Activated CD4-positive, alpha-beta T cell treated with anti-CD3 and anti-CD28 coated beads, Interleukin-2, amount 50 U/mL, for 16 hours (primary cell): ENCODE results near the gene ZNF599.
"Not testable (repeated sequence)": the region's sequence is repeated elsewhere in the genome, so short reads cannot be mapped to it uniquely, and the experiment has no call there.

Experiments
- DNase-seq: peaks from one replicate; pipeline ENCODE4 v3.0.0-alpha.2; 2020

Gene ZNF599

GRCh38 chr19:34772697-34773554 lies at the start of gene ZNF599:
TSS of gene ZNF599 (minus strand) at chr19:34773215. CDS start at chr19:34772841, 374 bp downstream.
- DNase-seq: peak; percentile 92

GRCh38 chr19:34818270-34818669 lies 45.3 kb upstream of the ZNF599 start:
- DNase-seq: no peak

DNA sequence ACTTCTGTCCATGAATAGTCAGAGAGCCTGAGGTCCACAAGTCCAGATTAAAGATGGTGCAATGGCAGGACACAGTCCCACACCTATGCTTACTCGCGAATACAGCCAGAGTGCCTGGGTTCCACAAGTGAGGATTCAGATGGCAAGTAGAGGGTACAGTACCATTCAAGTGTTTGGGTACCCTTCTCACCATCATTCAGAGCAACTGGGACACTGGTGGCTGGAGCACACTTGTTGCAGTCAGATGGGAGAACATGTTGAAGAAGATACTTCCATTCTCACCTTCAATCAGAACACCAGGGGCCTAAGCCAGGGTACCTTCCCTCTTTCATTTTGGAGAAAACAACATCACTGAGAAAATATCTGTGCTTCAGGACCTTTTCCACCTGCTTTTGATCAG lies 43.7 kb upstream of the ZNF599 start:
- no peak for DNase-seq

GRCh38 chr19:34808566-34808965 lies 35.6 kb upstream of the ZNF599 start:
- no peak for DNase-seq

DNA sequence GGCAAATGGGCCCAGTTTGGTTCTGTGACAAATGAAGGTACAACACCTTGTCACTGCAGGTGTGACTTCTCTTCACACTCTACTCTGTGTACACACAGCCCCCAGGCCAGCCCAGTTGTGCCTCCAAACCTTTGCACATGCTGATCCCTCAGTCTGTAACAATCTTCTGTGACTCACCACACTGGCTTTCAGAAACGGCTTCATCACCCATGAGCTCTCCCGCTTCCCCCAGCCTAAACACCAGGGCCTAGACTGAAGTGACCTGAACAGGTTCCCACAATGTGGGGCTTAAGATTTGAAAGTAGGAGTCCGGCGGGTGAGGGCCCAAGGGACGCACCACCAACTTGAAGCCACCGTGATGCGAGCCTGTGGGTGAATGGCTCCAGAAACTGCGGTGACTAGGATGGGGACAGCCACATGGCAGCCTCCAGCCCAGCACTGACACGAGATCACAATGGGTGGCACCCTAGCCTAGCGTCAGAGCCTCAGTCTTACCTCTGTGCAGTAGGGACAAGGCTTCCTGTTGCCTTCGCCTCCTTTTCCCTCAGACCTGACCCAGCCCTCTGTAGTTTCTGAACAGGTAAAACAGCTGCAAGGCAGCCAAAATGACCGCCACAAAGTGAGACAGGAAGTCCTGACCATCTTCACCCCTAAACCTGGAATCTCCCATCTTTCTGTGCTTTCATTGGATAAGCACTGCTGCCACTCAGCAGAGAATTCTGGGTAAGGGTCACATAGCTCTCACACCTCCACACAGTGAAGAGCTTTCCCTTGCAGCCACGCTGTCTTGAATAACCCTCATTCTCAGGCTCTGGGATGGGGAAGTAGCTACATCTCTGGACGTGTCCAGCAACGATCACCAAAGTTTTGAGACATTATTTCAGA lies 34.2 kb upstream of the ZNF599 start:
- DNase-seq: no peak

DNA sequence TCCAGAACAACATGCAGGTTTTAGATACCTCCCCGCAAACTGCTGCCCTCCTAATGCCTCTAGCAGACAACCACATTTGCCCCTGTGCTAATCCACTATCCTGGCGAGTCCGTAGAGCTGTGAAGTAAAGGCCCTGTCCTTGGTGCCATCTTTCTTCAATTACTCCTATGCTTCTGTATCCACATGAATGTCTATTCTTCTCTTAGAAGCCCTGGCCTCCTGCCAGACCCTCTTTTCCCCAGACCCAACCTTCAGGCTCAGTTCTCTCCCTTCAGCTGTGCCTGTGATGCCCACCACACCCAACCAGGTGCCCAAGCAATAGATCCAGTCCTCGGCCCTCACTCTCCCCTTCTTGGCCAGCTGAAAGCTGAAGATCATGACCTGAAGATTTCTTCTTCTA lies 31.1 kb upstream of the ZNF599 start:
- no peak for DNase-seq

- DNase-seq: not testable (repeated sequence)
Measured at GRCh38 chr19:34796953-34797352, 23.9 kb upstream of the ZNF599 start.

GRCh38 chr19:34794066-34794960 lies 21.3 kb upstream of the ZNF599 start:
- no peak for DNase-seq

- DNase-seq: no peak
Measured at GRCh38 chr19:34793565-34793964, 20.6 kb upstream of the ZNF599 start.

- no peak for DNase-seq
Measured at GRCh38 chr19:34788074-34788473, 15.1 kb upstream of the ZNF599 start.

DNA sequence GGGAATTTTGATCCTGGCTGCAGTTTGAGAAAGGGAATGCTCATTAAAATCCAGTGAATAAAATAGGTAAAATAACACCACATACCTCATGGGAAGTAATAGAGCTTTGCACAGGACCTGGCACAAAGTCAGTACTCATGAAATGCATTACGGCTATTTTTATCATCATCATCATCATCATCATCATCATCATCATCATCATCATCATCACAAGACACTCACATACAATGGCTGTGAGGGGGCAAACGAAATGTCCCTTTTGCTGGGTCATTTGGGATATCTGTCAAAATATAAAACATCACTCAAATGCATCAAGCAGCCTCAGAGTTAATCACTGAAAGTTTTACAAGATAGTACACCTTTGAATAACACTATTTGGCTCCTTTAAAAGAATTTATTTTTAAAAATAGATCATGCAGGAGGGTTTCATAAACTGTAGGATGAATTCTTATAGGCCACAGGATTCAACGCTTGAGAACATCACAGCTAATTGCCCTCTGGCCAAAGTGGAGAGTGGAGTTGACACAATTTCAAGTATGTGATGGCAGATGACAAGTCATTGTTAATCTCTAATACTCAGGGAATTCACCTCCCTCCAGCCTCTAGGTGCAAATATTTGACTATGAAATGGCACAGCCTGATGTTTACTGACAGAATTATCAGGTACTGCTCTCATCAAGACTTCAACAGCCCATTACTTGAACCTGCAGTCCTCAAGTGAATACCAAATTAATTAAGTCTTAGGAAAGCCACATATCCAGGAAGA lies 14.2 kb upstream of the ZNF599 start:
- no peak for DNase-seq

DNA sequence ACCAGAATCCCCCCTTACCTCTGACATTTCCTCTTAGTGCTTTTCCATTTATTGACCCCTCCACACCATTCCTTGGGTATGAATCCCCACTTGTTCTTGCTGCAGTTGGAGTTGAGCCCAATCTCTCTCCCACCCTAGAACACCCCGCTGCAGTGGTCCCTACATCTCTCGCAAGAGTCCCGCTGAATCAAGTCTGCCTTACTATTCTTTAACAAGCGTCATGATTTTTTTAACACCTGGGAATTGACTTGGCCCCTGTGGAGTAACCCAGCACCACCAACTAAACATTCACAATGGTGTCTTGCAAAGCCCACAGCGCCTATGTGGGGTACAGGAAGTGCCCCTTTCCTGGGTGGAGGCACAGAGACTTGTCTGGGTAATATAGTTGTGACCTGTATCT lies 13.2 kb upstream of the ZNF599 start:
- no peak for DNase-seq

DNA sequence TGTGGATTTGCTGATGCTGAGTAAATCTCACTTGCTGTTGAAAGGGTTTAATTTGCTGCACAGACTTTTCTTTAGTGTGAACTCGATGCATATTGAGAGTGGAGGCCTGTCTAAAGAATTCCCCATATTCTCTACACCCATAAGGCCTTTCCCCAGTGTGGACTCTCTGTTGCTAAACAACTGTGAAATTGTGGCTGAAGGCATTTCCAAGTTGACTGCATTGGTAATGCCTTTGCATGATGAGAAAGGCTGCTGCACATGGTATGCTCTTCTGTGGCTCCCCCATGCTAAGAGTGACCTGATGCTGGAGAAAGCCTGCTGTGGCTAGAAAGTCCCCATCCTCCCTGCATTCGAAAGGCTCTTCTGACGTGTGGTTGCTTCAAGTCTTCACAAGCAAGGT lies 6.6 kb upstream of the ZNF599 start:
- no peak for DNase-seq

GRCh38 chr19:34778342-34778741 lies 5.3 kb upstream of the ZNF599 start:
- no peak for DNase-seq

DNA sequence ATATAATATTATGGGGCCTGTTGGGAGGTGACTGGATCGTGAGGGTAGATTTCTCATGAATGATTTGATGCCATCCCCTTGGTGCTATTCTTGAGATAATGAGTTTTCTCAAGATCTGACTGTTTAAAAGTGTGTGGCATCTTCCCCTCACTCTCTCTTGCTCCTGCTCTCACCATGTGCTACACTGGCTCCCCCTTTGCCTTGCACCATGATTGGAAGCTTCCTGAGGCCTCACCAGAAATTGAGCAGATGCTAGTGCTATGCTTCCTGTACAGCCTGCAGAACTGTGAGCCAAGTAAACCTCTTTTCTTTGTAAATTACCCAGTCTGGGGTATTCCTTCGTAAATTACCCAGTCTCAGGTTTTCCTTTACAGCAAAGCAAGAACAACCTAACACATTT lies 1.8 kb upstream of the ZNF599 start:
- no peak for DNase-seq

GRCh38 chr19:34773555-34773864 lies 495 bp upstream of the ZNF599 start:
- DNase-seq: no peak

DNA sequence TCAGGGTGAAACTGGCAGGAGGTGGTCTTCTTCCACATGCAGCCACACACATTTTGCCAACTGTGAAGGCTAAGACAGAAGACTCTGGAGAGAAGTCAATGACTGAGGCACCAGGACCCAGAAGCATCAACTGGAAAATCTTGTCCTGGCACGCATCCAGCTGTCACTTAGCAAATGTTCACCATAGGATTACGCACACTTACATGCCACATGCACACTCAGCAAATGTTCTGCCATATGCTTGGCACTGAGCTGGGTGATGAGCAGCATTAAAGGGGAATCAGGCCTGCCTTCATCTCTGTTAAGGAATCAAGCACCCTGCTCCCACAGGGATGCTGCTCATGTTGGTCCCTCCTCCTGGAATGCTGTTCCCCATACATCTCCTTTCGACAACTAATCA lies 5.1 kb downstream of the ZNF599 start:
- no peak for DNase-seq

GRCh38 chr19:34766386-34766785 lies 6.6 kb downstream of the ZNF599 start:
- no peak for DNase-seq

GRCh38 chr19:34759218-34759917 lies 13.6 kb downstream of the ZNF599 start:
- DNase-seq: no peak

- DNase-seq: no peak
Measured at GRCh38 chr19:34757441-34757840, 15.6 kb downstream of the ZNF599 start.

- no peak for DNase-seq
Measured at GRCh38 chr19:34744896-34745690, 27.9 kb downstream of the ZNF599 start.
